H1 (cell line): ENCODE measurements around the gene POLR1G.

Experiments
- SP1 ChIP-seq: IDR thresholded peaks from 2 replicates; pipeline ENCODE4 v1.6.1; 2011; ENCODE audit warnings: low read depth, low read length
- SP2 ChIP-seq: IDR thresholded peaks from 2 replicates; pipeline ENCODE4 v1.6.1; 2012; ENCODE audit warnings: mild to moderate bottlenecking, low read length, inconsistent platforms

DNA sequence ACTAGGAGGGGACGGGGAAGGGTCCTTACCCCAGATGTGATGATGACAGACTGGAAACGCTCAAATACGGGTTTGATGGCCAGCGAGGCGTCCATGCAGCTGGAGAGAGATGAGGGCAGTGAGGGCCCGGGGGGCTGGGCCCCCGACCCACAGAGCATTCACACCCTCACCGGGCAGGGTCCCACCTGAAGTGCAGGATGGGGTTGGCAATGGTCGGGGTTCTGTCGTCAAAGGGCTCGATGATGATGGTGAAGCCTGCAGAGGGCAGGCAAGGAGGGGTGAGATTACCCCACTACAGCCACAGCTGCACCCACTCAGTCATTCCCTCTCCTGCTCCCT lies 49.0 kb upstream of the POLR1G start:
- no peak for TF ChIP-seq SP1
- TF ChIP-seq SP2: no peak
